Thyroid gland (tissue), 4 donors: ENCODE results near the gene NCBP3. TPM values are rescaled to one million over a fixed set of nuclear protein-coding genes. Genes with fewer than 3 reads are reported as not detected.

Experiments used
- DNase-seq, 2 donors: peaks; one replicate each; pipeline ENCODE4 v3.0.0-alpha.2; 2019
- H3K27ac ChIP-seq, 3 donors: fragments of 200-600 bp; sonication (generic); 1 replicate in 2 of 3; 2 replicates in 1 of 3; pipeline ENCODE4 v1.5.1; 2016 to 2019; ENCODE audit warnings: mild to moderate bottlenecking in 1 of 3, moderate library complexity in 1 of 3
- H3K27me3 ChIP-seq: fragments of 200-600 bp; sonication (generic); one replicate; pipeline ENCODE4 v1.5.1; 2019
- H3K36me3 ChIP-seq, 2 donors: fragments of 200-600 bp; sonication (generic); one replicate each; pipeline ENCODE4 v1.5.1; 2016 to 2019
- H3K4me1 ChIP-seq, 2 donors: fragments of 200-600 bp; sonication (generic); one replicate each; pipeline ENCODE4 v1.5.1; 2017 to 2019
- H3K4me3 ChIP-seq, 3 donors: fragments of 200-600 bp; sonication (generic); replicated peaks in 1 of 3; 1 replicate in 2 of 3; 2 replicates in 1 of 3; pipeline ENCODE4 v1.5.1; 2016; ENCODE audit warnings: mild to moderate bottlenecking in 1 of 3
- H3K9me3 ChIP-seq: fragments of 200-600 bp; sonication (generic); one replicate; pipeline ENCODE4 v1.5.1; 2017
- CTCF ChIP-seq, 6 experiments: fragments of 200-600 bp in 3 of 6; fragments of 450-650 bp in 3 of 6; sonication (generic) in 3 of 6; IDR thresholded peaks; one replicate each; pipeline ENCODE4 v1.5.1; 2016 to 2019; ENCODE audit warnings: antibody characterized with exemption in 6 of 6, mild to moderate bottlenecking in 2 of 6, inconsistent platforms in 1 of 6, moderate library complexity in 1 of 6
- POLR2A ChIP-seq, 2 donors: fragments of 450-650 bp; IDR thresholded peaks; one replicate each; pipeline ENCODE4 v1.6.1; 2017; ENCODE audit warnings: antibody characterized with exemption in 2 of 2, mild to moderate bottlenecking in 2 of 2, moderate library complexity in 1 of 2
- WGBS, 2 donors: methylation state at CpG; one replicate each; pipeline ENCODE4 v1.1.5; 2017; 5-methylcytosine and 5-hydroxymethylcytosine counted together
- intact Hi-C: fragments of 100-400 bp; cut with DNase I; formaldehyde crosslinking; loops from one replicate; pipeline ENCODE4 v1.15.1; 2023
- total RNA-seq, 4 donors: library from RNA; depleted of rRNA; stranded (reverse); fragments of >200 nt; gene quantifications; one replicate each; pipeline ENCODE4 v1.2.3, GENCODE V29; 2016

The NCBP3 gene
- total RNA-seq, 4 donors from 2014 or later: 28.4 to 265 (median 36.1) TPM

GRCh38 chr17:3805581-3805980, 40.5 kb downstream of the NCBP3 start:
- H3K27ac ChIP-seq: no peak overlapping the region
- no peaks in the 10 kb centered on the region for H3K9me3 ChIP-seq
- peaks cover 5 to 15% of the 10 kb centered on the region in 2 donors for H3K4me1 ChIP-seq
- no peak overlapping the region for H3K4me3 ChIP-seq
- intact Hi-C loops: no loop called here
- H3K36me3 ChIP-seq: peaks cover 0 to 10% of the 10 kb centered on the region in 2 donors
- 77 to 78% methylated on average over 5 of the region's 5 CpGs for WGBS, 2 donors
- TF ChIP-seq POLR2A (IDR thresholded peaks at IDR 0.05) (no peak), CTCF (IDR thresholded peaks at IDR 0.05) (no peak)
- no peak for DNase-seq
- no peaks in the 10 kb centered on the region for H3K27me3 ChIP-seq

GRCh38 chr17:3804503-3804931, 41.5 kb downstream of the NCBP3 start:
- intact Hi-C loops: no loop called here

GRCh38 chr17:3803308-3803640, 42.8 kb downstream of the NCBP3 start:
- Histone ChIP-seq H3K4me3 (no peak overlapping the region), H3K9me3 (no peaks in the 10 kb centered on the region), H3K4me1 (peaks cover 5 to 15% of the 10 kb centered on the region in 2 donors), H3K36me3 (peaks cover 0 to 8% of the 10 kb centered on the region in 2 donors), H3K27me3 (no peaks in the 10 kb centered on the region), H3K27ac (peak overlapping the region in 2 of 3 donors; percentile 54 to 55)
- TF ChIP-seq POLR2A (IDR thresholded peaks at IDR 0.05) (no peak), CTCF (IDR thresholded peaks at IDR 0.05) (no peak)
- intact Hi-C loops: no loop called here
- 79 to 84% methylated on average over 5 of the region's 5 CpGs for WGBS, 2 donors
- no peak for DNase-seq

More at GRCh38 chr17:3804503-3804931, 41.5 kb downstream of the NCBP3 start:
- Histone ChIP-seq H3K9me3 (no peaks in the 10 kb centered on the region), H3K4me1 (peaks cover 5 to 15% of the 10 kb centered on the region in 2 donors), H3K4me3 (no peak overlapping the region), H3K36me3 (peaks cover 0 to 8% of the 10 kb centered on the region in 2 donors), H3K27me3 (no peaks in the 10 kb centered on the region), H3K27ac (peak overlapping the region; percentile 46 to 58 (median 55))
- DNase-seq: peak; percentile 72 to 81
- no peak for TF ChIP-seq CTCF (IDR thresholded peaks at IDR 0.05)
- no peak for TF ChIP-seq POLR2A (IDR thresholded peaks at IDR 0.05)
- 26 to 36% methylated on average over 6 of the region's 6 CpGs for WGBS, 2 donors

- Histone ChIP-seq H3K4me3 (no peak overlapping the region), H3K36me3 (peaks cover 0 to 8% of the 10 kb centered on the region in 2 donors), H3K27me3 (no peaks in the 10 kb centered on the region), H3K27ac (peak overlapping the region; percentile 46 to 55 (median 54)), H3K9me3 (no peaks in the 10 kb centered on the region), H3K4me1 (peaks cover 5 to 15% of the 10 kb centered on the region in 2 donors)
- peak in 1 of 2 donors; percentile 27 for DNase-seq
- TF ChIP-seq CTCF (IDR thresholded peaks at IDR 0.05) (no peak), POLR2A (IDR thresholded peaks at IDR 0.05) (no peak)
- intact Hi-C loops: no loop called here
- 63 to 73% methylated on average over 16 to 19 of the region's 19 CpGs for WGBS, 2 donors
Observed at GRCh38 chr17:3802461-3803307, 43.4 kb downstream of the NCBP3 start.

- TF ChIP-seq CTCF (IDR thresholded peaks at IDR 0.05) (no peak), POLR2A (IDR thresholded peaks at IDR 0.05) (no peak)
- no peak for DNase-seq
Observed at GRCh38 chr17:3801792-3802191, 44.3 kb downstream of the NCBP3 start.

More at GRCh38 chr17:3801792-3802191, 44.3 kb downstream of the NCBP3 start:
- no peaks in the 10 kb centered on the region for H3K27me3 ChIP-seq
- no peaks in the 10 kb centered on the region for H3K36me3 ChIP-seq
- intact Hi-C loops: no loop called here
- H3K27ac ChIP-seq: no peak overlapping the region
- WGBS, 2 donors: 90 to 94% methylated on average over 10 of the region's 10 CpGs
- no peak overlapping the region for H3K4me3 ChIP-seq
- H3K4me1 ChIP-seq: peaks cover 5 to 15% of the 10 kb centered on the region in 2 donors
- H3K9me3 ChIP-seq: no peaks in the 10 kb centered on the region
